HEK293T (cell line): ENCODE data around the gene DUOX1.

Experiments
- CTCF ChIA-PET: fragments of 350-600 bp; formaldehyde crosslinking; extraction: SDS; loops from one replicate; lab custom pipeline; 2021; ENCODE audit warnings: antibody characterized with exemption, inconsistent platforms; lab: Yijun Ruan, JAX
- POLR2A ChIA-PET: fragments of 350-600 bp; formaldehyde crosslinking; extraction: SDS; loops from one replicate; lab custom pipeline; 2020; ENCODE audit warnings: antibody characterized with exemption, inconsistent platforms; lab: Yijun Ruan, JAX
- DNase-seq: peaks from one replicate; pipeline ENCODE4 v3.0.0; 2012; ENCODE audit warnings: mixed read lengths; ENCODE audit errors: extremely low spot score
- ARNT ChIP-seq: fragments of 450-650 bp; IDR thresholded peaks from 2 replicates; pipeline ENCODE4 v1.6.1; 2017; ENCODE audit warnings: mild to moderate bottlenecking
- BHLHE40 ChIP-seq: fragments of 450-650 bp; IDR thresholded peaks from 2 replicates; pipeline ENCODE4 v1.6.1; 2016; ENCODE audit warnings: mild to moderate bottlenecking, moderate library complexity, borderline replicate concordance
- CTBP1 ChIP-seq: fragments of 450-650 bp; IDR thresholded peaks from 2 replicates; pipeline ENCODE4 v1.6.1; 2016; ENCODE audit warnings: borderline replicate concordance
- ELF4 ChIP-seq: fragments of 450-650 bp; IDR thresholded peaks from 2 replicates; pipeline ENCODE4 v1.6.1; 2017; ENCODE audit warnings: antibody characterized with exemption
- FOXA1 ChIP-seq: fragments of 450-650 bp; IDR thresholded peaks from 2 replicates; pipeline ENCODE4 v1.6.1; 2016; ENCODE audit warnings: mild to moderate bottlenecking
- FOXK2 ChIP-seq: fragments of 450-650 bp; IDR thresholded peaks from 2 replicates; pipeline ENCODE4 v1.6.1; 2016; ENCODE audit warnings: mild to moderate bottlenecking
- FOXM1 ChIP-seq: fragments of 450-650 bp; IDR thresholded peaks from 2 replicates; pipeline ENCODE4 v1.6.1; 2017; ENCODE audit warnings: mild to moderate bottlenecking, borderline replicate concordance
- HDGF ChIP-seq: fragments of 450-650 bp; IDR thresholded peaks from 2 replicates; pipeline ENCODE4 v1.6.1; 2017; ENCODE audit warnings: antibody characterized with exemption, borderline replicate concordance
- L3MBTL2 ChIP-seq: fragments of 450-650 bp; conservative IDR thresholded peaks from 2 replicates; pipeline ENCODE4 v1.6.1; 2016; ENCODE audit warnings: mild to moderate bottlenecking
- LEF1 ChIP-seq: fragments of 450-650 bp; IDR thresholded peaks from 2 replicates; pipeline ENCODE4 v1.6.1; 2017; ENCODE audit warnings: mild to moderate bottlenecking, borderline replicate concordance
- NFRKB ChIP-seq: fragments of 450-650 bp; IDR thresholded peaks from 2 replicates; pipeline ENCODE4 v1.6.1; 2016; ENCODE audit warnings: mild to moderate bottlenecking, moderate library complexity
- SP1 ChIP-seq: fragments of 450-650 bp; IDR thresholded peaks from 2 replicates; pipeline ENCODE4 v1.6.1; 2017
- SUZ12 ChIP-seq: fragments of 450-650 bp; IDR thresholded peaks from 2 replicates; pipeline ENCODE4 v1.6.1; 2016; ENCODE audit warnings: mild to moderate bottlenecking
- TARDBP ChIP-seq: fragments of 450-650 bp; IDR thresholded peaks from 2 replicates; pipeline ENCODE4 v1.6.1; 2016
- ZNF384 ChIP-seq: fragments of 450-650 bp; IDR thresholded peaks from 2 replicates; pipeline ENCODE4 v1.6.1; 2016
- TF ChIP-seq, protein P1 (sequence below): fragments of 450-650 bp; IDR thresholded peaks from 2 replicates; pipeline ENCODE4 v1.6.1; 2016

Gene DUOX1

GRCh38 chr15:45201557-45201859 is 71.7 kb downstream of the DUOX1 start:
- POLR2A ChIA-PET: interaction anchor here (1.0 to 3.0 kb wide), 4 partner anchors 15 to 386 kb away, joined by 4 to 23 read pairs (median 12); partner anchors contain the start of genes BLOC1S6 and SHF
- DNase-seq: no peak
- TF ChIP-seq FOXM1 (no peak), HDGF (no peak), SUZ12 (no peak), SP1 (no peak), ZNF384 (no peak), ELF4 (no peak), NFRKB (no peak), ARNT (no peak), L3MBTL2 (no peak)
- CTCF ChIA-PET: interaction anchor here (1.5 kb wide), 1 partner anchor 38 kb away, joined by 5 read pairs; no protein-coding TSS in a partner anchor

DNA sequence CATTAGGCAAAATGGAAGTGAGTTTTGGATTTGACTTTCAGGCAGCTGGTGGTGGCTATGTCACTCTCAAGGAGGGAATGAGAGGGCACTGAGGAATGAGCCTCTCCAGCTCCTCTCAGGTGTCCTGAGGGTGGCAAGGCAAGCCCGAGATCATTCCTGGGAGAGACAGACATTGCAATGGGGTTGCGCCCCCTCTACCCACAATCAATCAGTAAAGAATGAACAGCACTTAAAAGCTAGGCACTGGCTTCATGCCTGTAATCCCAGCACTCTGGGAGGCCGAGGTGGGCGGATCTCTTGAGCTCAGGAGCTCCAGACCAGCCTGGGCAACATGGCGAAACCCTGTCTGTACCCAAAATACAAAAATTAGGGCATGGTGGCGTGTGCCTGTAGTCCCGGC is 72.1 kb downstream of the DUOX1 start:
- ChIA-PET POLR2A (interaction anchor here (3.0 kb wide), 1 partner anchor 201 kb away, joined by 23 read pairs; a partner anchor contains a TSS), CTCF (interaction anchor here (1.5 kb wide), 1 partner anchor 38 kb away, joined by 5 read pairs; no protein-coding TSS in a partner anchor)

DNA sequence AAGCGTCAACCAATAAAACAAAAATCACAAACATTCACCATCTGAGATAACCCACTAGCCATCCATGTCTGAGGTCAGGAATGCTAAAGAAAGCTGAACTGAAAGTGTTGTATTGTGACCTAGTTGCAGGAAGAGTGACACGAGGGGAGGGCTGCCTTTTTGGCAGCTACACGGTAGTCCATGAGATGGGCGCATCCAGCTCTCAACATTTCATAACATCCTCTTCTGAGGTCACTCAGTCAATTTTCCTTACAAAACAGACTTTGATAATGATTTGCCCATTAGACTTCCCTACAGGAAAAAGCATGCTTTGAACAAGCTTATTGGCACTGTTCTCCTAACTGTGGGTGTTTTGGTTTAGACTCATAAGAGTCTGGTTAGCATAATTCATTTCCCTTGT is 73.4 kb downstream of the DUOX1 start:
- TF ChIP-seq L3MBTL2 (no peak), ARNT (no peak), FOXA1 (no peak), TARDBP (no peak), NFRKB (no peak), CTBP1 (no peak), SP1 (no peak), ZNF384 (no peak), BHLHE40 (no peak), HDGF (no peak)
- TF ChIP-seq, protein P1, sequence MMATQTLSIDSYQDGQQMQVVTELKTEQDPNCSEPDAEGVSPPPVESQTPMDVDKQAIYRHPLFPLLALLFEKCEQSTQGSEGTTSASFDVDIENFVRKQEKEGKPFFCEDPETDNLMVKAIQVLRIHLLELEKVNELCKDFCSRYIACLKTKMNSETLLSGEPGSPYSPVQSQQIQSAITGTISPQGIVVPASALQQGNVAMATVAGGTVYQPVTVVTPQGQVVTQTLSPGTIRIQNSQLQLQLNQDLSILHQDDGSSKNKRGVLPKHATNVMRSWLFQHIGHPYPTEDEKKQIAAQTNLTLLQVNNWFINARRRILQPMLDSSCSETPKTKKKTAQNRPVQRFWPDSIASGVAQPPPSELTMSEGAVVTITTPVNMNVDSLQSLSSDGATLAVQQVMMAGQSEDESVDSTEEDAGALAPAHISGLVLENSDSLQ: no peak
- CTCF ChIA-PET: interaction anchor here (0.9 kb wide), 1 partner anchor 288 kb away, joined by 3 read pairs; no protein-coding TSS in a partner anchor

More for the DNA sequence above, 72.1 kb downstream of the DUOX1 start:
- DNase-seq: no peak
- no peak for TF ChIP-seq LEF1
- TF ChIP-seq TARDBP: no peak
- no peak for TF ChIP-seq L3MBTL2
- TF ChIP-seq, protein P1: no peak
- TF ChIP-seq HDGF: no peak
- TF ChIP-seq ELF4: no peak
- TF ChIP-seq FOXM1: no peak
- no peak for TF ChIP-seq CTBP1
- no peak for TF ChIP-seq ZNF384

GRCh38 chr15:45205192-45205591 is 75.4 kb downstream of the DUOX1 start:
- CTCF ChIA-PET: interaction anchor here (0.6 to 1.8 kb wide), 14 partner anchors 11 to 281 kb away, joined by 3 to 7 read pairs (median 4); no protein-coding TSS in a partner anchor
- POLR2A ChIA-PET: interaction anchor here (1.7 kb wide), 1 partner anchor 197 kb away, joined by 7 read pairs; a partner anchor contains a TSS
- peak; percentile 50 for DNase-seq
- TF ChIP-seq FOXM1 (no peak), ARNT (no peak), NFRKB (no peak), CTBP1 (no peak), FOXA1 (no peak), LEF1 (no peak), ELF4 (no peak)

More for the DNA sequence above, 73.4 kb downstream of the DUOX1 start:
- POLR2A ChIA-PET: interaction anchor here (1.4 kb wide), 1 partner anchor 35 kb away, joined by 3 read pairs; no protein-coding TSS in a partner anchor
- DNase-seq: no peak

- ChIA-PET POLR2A (interaction anchor here (1.1 to 1.2 kb wide), 2 partner anchors 12 to 66 kb away, joined by 3 to 4 read pairs; no protein-coding TSS in a partner anchor), CTCF (no interaction called here)
- no peak for TF ChIP-seq FOXM1
- no peak for TF ChIP-seq TARDBP
- TF ChIP-seq HDGF: no peak
- no peak for TF ChIP-seq ELF4
- no peak for TF ChIP-seq L3MBTL2
- TF ChIP-seq LEF1: no peak
- TF ChIP-seq FOXA1: no peak
- TF ChIP-seq ZNF384: no peak
- no peak for TF ChIP-seq SUZ12
- TF ChIP-seq FOXK2: no peak
- no peak for TF ChIP-seq CTBP1
- no peak for TF ChIP-seq NFRKB
- TF ChIP-seq, protein P1: no peak
- TF ChIP-seq ARNT: no peak
- no peak for TF ChIP-seq SP1
- no peak for TF ChIP-seq BHLHE40
- DNase-seq: no peak
Measured at GRCh38 chr15:45212493-45212892, 82.7 kb downstream of the DUOX1 start.
